ENCODE data around the gene NCK1.

NCK1 gene

GRCh38 chr3:136988651-136989050, 126.6 kb downstream of the NCK1 start:
- no peak for DNase-seq (ENCODE audit: low read depth)

- DNase-seq (ENCODE audit: low read depth), result no peak
Observed at GRCh38 chr3:136989781-136990524, 127.9 kb downstream of the NCK1 start.

- DNase-seq (ENCODE audit: low read depth), result no peak
Observed at GRCh38 chr3:136990826-136991225, 128.8 kb downstream of the NCK1 start.

DNA sequence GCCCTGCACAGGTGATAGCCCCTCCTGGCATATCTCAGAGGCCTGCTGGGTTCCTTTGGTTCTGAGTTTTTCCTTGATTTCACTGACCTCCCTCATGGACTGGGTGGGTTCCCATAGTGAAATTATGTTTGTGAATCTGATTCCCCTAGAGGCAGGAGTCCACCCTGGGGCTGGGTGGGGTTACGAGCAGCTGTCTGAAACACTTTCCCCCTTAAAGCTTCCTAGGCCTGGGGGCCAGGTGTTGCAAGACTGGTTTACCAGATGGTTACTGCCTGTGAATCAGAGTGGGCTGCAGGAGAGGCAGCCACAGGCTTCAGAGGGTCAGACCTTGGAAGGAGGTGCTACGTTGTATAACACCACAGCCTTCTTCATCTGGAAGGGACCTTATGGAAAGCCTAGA, 130.1 kb downstream of the NCK1 start:
- DNase-seq (ENCODE audit: low read depth), result no peak

GRCh38 chr3:136994772-136995516, 132.9 kb downstream of the NCK1 start:
- no peak for DNase-seq (ENCODE audit: low read depth)

GRCh38 chr3:136995652-136996051, 133.6 kb downstream of the NCK1 start:
- no peak for DNase-seq (ENCODE audit: low read depth)
